ENCODE measurements around the gene TFAP2A.
A peak's percentile ranks its signal among the peaks of the same experiment; 100 is the strongest.

TFAP2A gene

GRCh38 chr6:10398446-10399218 is 16.2 kb downstream of the TFAP2A start:
- no peak for DNase-seq

- no peak for DNase-seq
Observed at GRCh38 chr6:10397756-10398445, 17.0 kb downstream of the TFAP2A start.

- no peak for DNase-seq
Observed at GRCh38 chr6:10396785-10397184, 18.1 kb downstream of the TFAP2A start.

DNA sequence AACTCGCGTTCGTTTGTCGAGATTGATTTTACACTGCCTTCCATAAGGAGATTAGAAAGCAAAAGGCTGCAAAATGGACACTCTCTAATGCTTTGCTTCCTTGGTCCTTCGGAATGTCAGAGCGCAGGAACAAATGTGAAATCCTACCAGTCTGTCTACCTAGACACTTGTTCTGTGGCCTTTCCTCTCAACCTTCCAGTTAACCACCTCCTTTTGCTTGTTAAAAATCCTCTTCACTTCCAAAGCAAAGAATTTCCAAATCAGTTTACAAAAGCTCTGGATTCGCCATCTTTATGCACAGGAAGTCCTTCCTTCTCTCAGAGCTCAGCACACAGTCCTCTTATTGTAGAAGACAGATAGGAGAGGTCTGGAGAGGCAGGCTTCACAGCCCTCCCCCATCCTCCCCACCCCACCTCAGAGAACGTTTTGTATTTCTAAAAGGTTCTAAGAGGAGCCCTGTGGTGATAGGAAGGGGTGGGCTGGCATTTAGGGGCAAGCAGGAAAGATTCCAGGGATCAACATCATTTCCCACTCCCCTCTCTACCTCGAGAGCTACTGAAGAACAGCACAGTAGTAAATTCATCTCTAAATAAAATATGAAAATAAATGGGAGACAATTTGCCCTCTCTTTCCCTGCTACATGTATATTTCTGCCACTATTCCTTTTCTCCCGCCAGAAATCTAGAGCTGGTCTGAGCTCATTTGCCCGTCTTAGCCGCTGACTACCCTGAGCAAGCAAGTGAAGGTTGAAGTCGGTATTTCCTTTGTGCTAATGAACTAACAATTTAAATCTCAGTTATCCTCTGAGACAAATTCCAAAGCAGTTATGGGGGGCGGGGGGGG is 18.9 kb downstream of the TFAP2A start:
- peak; percentile 25 for DNase-seq

GRCh38 chr6:10395171-10395703 is 19.6 kb downstream of the TFAP2A start:
- peak; percentile 58 for DNase-seq

DNA sequence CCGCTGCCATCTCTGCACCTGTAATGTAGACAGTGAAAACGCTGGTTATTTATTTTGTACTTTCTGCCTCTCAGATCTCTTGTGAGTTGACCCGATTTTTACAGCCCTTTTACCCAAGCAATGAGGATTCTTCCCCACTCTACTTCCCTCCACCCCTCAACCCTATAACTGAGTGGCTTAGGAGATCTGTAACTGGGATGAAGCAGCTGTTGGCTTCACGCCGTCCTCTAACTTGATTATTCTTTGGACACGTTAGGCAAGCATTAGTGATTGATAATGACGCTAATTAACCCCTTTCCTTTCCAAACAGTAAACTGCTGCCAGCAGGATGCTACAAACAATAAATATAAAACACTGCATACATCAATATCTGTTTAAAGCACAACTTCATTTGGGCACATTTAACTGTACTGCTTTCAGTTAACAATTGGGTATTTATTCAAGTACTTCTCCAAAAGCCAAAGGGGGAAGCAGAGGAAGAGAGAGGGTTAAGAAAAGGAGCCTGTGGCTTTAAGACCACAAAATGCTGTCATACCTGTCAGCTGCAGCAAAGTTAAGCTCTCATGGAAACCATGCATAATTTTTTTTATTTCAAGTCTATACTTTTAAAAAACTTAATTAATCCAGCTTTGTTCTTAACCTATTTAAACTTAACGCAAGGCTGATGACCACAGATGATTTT is 21.2 kb downstream of the TFAP2A start:
- DNase-seq = no peak

- no peak for DNase-seq
Observed at GRCh38 chr6:10391799-10392198, 23.1 kb downstream of the TFAP2A start.

GRCh38 chr6:10391299-10391630 is 23.6 kb downstream of the TFAP2A start:
- no peak for DNase-seq

- DNase-seq = no peak
Observed at GRCh38 chr6:10390495-10391298, 24.2 kb downstream of the TFAP2A start.

DNA sequence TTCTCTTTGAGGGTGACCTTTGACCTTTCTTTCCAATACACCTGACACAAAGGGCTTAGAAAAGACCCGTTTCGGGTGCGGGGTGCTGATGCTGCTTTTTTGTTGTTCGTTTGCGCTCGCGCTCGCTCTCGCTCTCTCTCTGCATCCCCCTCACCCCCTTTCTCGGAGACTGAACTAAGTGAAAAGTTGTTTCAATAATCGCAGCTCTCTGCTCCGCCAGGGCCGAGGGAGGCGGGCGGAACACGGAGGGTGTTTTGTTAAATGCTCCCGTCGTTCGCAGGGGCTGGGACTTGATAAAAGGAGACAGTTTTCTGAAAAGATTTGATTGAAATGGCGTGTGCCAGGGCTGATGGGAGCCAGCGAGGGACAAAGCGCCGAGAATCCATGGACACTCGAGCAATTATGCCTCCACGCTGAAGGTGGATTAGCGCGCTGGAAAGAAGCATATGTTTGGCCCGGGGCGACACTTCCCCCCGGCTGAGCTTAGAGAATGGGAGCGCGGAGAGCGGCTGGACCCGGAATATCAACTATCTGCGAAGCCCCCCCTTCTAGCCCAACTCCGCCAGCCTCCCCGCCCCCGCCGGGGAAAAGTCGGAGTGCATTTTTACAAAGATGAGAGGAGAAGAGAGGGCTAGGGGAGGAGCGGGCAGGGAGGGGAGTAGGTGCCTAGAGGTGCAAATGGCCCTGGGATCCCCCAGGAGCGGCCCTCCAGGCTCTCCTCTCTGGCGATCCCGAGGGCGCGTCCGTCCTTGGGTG is 25.0 kb downstream of the TFAP2A start:
- no peak for DNase-seq

DNA sequence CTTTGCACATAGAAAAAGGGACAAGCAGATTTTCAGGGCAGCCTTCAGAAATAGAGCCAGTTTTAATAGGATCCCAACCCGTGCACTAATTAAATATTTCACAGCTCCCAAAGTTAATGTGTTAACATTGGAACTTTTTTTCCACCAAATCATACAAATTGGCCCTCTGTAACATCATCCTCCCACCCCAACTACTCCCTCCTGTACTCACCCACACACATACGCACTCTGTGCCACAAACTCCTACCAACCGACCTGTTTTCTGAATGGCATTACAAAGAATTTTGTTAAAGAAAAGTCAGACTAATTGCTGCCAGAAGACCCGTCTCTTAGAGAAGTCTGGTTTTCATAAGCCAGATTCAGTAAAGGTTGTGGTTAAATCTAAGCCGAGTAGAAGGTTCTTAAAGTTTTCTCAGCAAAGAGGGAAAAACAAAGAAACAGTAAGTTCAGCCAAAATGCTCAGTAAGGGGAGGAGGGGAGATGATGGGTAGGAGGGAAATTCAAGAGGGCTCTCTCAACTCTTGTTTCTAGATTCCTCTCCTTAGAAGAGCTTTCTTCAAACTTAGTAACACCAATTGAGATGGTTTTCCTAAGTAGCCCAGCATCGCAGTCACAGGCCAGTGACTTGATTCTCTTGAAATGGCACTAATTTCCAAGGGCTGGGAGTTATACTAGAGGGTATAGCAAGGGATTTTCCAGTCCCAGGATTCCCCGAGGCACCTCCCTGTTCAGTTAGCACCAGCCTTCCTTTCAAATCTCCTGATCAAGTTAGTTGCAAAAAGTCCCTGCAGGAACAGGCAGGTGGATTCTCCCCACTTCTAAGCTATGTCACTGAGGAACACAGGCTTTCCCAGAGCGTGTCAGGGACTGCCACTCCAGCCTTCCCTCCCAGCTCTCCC is 27.9 kb downstream of the TFAP2A start:
- DNase-seq = no peak

GRCh38 chr6:10386220-10386619 is 28.7 kb downstream of the TFAP2A start:
- no peak for DNase-seq

GRCh38 chr6:10385524-10386132 is 29.2 kb downstream of the TFAP2A start:
- no peak for DNase-seq

- DNase-seq = no peak
Observed at GRCh38 chr6:10384610-10385523, 30.0 kb downstream of the TFAP2A start.

- DNase-seq = no peak
Observed at GRCh38 chr6:10384091-10384609, 30.7 kb downstream of the TFAP2A start.

GRCh38 chr6:10383331-10384090 is 31.4 kb downstream of the TFAP2A start:
- DNase-seq = peak; percentile 33

GRCh38 chr6:10382728-10383330 is 32.0 kb downstream of the TFAP2A start:
- no peak for DNase-seq

All from SHP77 treated with DMSO at 0.1 percent for 48 hours (cell line).